ENCODE measurements around the gene GLRX. TPM values are rescaled to one million over a fixed set of nuclear protein-coding genes. Genes with fewer than 3 reads are reported as not detected.

The GLRX gene
- polyA plus RNA-seq, 1 of the 3 experiments (the other 2 are of a cell fraction) = 40.0 TPM

DNA sequence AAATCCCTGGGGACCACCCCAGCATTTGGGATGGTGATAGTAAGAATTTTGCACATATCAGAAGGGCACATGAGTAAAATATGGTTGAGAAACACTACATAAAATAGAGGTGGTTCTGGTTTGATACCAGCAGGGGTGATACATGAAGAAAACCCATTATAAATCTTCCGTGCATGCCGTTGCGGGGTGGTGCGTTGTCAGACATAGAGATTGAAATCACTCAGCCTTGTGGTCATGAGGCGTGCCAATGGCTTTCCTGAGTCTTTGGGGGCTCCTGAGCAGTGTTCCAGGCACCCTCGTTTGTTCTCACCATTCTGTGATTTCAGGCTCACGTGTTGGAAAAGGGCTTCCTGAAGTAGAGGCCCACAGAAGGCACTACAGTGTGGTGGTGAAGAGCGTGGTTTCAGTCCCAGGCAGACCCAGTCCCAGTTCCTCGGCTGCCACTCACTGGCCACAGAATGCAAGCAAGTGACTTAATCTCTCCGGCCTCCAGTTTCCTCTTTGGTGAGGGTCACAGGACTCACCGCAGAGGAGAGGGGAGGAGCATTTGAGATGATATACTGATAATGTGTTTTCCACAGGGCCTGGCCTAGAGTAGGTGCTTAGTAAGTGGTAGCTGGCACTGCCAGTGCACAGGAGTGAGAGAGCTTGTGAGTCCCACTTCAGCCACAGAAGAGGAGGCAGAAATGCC lies 20.5 kb upstream of the GLRX start (continued):
- no peak for TF ChIP-seq CTCF (IDR thresholded peaks at IDR 0.05)
- TF ChIP-seq JUND (IDR thresholded peaks at IDR 0.05) = no peak

GRCh38 chr5:95841914-95842812 lies 19.6 kb upstream of the GLRX start:
- H3K27ac ChIP-seq (ENCODE audit: low read depth in 2 of 2, low read length in 1 of 2) = no peak overlapping the region
- H3K27me3 ChIP-seq (ENCODE audit: insufficient read depth) = no peaks in the 10 kb centered on the region
- no peaks in the 10 kb centered on the region for H3F3A ChIP-seq (replicated peaks; ENCODE audit: insufficient read depth)
- H3K4me3 ChIP-seq (ENCODE audit: low read depth in 2 of 2, low read length in 1 of 2) = no peak overlapping the region
- H3K9me3 ChIP-seq = no peaks in the 10 kb centered on the region
- ChIA-PET POLR2A (no interaction called here), CTCF (interaction anchor here (1.0 to 12.2 kb wide), 5 partner anchors 57 to 198 kb away, joined by 4 to 139 read pairs (median 11); partner anchors contain the start of gene RFESD)
- H4K20me1 ChIP-seq (ENCODE audit: insufficient read depth) = no peaks in the 10 kb centered on the region
- WGBS (ENCODE audit: low lambda C conversion rate) = 86% methylated on average over 8 of the region's 8 CpGs
- H3K4me1 ChIP-seq (ENCODE audit: control insufficient read depth in 1 of 2, insufficient read depth in 2 of 2, low read depth in 1 of 2, low read length in 1 of 2) = peaks cover 0 to 3% of the 10 kb centered on the region in 2 experiments; a peak in 2 of 4 replicates
- no peak overlapping the region for H3K4me2 ChIP-seq
- no peaks in the 10 kb centered on the region for H3K9me2 ChIP-seq
- H3K36me3 ChIP-seq (replicated peaks in 1 of 2; ENCODE audit: control insufficient read depth in 1 of 2, insufficient read depth in 2 of 2, low read length in 1 of 2) = no peaks in the 10 kb centered on the region
- no peak overlapping the region for H2AFZ ChIP-seq (ENCODE audit: low read depth)
- no peak for TF ChIP-seq TCF12 (IDR thresholded peaks at IDR 0.05)
- no peak for TF ChIP-seq TAF1 (IDR thresholded peaks at IDR 0.05; ENCODE audit: borderline replicate concordance, low read depth, low read length)
- no peak for TF ChIP-seq MXI1 (IDR thresholded peaks at IDR 0.05; ENCODE audit: low read depth, low read length)
- no peaks in the 10 kb centered on the region for H3K79me2 ChIP-seq (ENCODE audit: insufficient read depth)
- no peak for DNase-seq
- H3K9ac ChIP-seq = no peak overlapping the region

DNA sequence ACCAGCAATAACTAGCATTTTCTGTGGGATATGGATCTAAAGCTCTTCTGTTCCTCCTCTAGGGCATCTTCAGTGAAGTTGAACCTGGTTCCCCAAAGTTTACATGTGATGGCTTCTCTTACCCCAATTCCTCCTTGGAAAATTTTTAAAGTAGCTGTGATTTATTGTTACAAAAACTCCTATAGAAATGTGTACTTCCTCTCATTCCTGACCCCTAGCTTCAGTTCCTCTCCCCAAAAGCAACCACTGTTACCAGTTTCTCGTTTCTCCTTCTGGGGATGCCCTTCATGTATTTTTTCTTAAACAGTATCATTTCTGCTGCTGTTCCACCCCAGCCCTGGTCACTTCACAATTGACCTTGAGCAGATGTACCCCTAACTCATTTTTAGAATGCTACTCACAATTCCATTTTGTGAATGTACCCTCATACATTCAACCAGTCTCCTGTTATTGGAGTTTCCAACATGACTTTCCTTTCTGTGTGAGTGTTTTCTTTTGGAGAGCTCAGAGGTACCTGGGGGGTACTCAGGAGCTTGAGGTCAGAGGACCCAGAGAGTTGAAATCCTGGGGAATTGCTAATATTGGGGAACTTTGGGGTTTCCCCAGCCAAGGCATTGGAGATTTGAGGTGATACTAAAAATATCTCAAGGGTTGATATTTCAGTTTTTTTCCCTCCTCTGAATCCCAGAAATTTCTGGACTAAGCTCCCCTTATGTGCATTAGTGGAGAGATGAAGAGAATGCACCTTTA lies 18.6 kb upstream of the GLRX start:
- H3K27me3 ChIP-seq (ENCODE audit: insufficient read depth) = no peaks in the 10 kb centered on the region
- no peaks in the 10 kb centered on the region for H4K20me1 ChIP-seq (ENCODE audit: insufficient read depth)
- H3K9ac ChIP-seq = no peak overlapping the region
- ChIA-PET POLR2A (no interaction called here), CTCF (interaction anchor here (0.9 to 12.2 kb wide), 6 partner anchors 12 to 197 kb away, joined by 3 to 139 read pairs (median 6); partner anchors contain the start of gene RFESD)
- no peaks in the 10 kb centered on the region for H3K9me3 ChIP-seq
- no peak overlapping the region for H2AFZ ChIP-seq (ENCODE audit: low read depth)
- no peak overlapping the region for H3K4me3 ChIP-seq (ENCODE audit: low read depth in 2 of 2, low read length in 1 of 2)
- no peak overlapping the region for H3K4me2 ChIP-seq
- H3K27ac ChIP-seq (ENCODE audit: low read depth in 2 of 2, low read length in 1 of 2) = no peak overlapping the region
- no peaks in the 10 kb centered on the region for H3K9me2 ChIP-seq
- DNase-seq = no peak
- no peaks in the 10 kb centered on the region for H3F3A ChIP-seq (replicated peaks; ENCODE audit: insufficient read depth)
- H3K36me3 ChIP-seq (replicated peaks in 1 of 2; ENCODE audit: control insufficient read depth in 1 of 2, insufficient read depth in 2 of 2, low read length in 1 of 2) = no peaks in the 10 kb centered on the region
- peaks cover 0 to 5% of the 10 kb centered on the region in 2 experiments; a peak in 1 of 4 replicates for H3K4me1 ChIP-seq (ENCODE audit: control insufficient read depth in 1 of 2, insufficient read depth in 2 of 2, low read depth in 1 of 2, low read length in 1 of 2)
- 64% methylated on average over 1 of the region's 1 CpG for WGBS (ENCODE audit: low lambda C conversion rate)
- no peaks in the 10 kb centered on the region for H3K79me2 ChIP-seq (ENCODE audit: insufficient read depth)
- TF ChIP-seq IRF3 (IDR thresholded peaks at IDR 0.05; ENCODE audit: low read depth, low read length) (no peak), JUND (IDR thresholded peaks at IDR 0.05) (no peak), POLR2AphosphoS5 (IDR thresholded peaks at IDR 0.05; ENCODE audit: low read depth, low read length) (no peak), RCOR1 (IDR thresholded peaks at IDR 0.05; ENCODE audit: low read length) (no peak), TEAD4 (IDR thresholded peaks at IDR 0.05; ENCODE audit: borderline replicate concordance, insufficient read depth) (no peak), REST (IDR thresholded peaks at IDR 0.05; ENCODE audit: low read depth, low read length) (no peak), RXRA (IDR thresholded peaks at IDR 0.05; ENCODE audit: borderline replicate concordance, low read depth) (no peak), FOSL2 (IDR thresholded peaks at IDR 0.05; ENCODE audit: borderline replicate concordance, low read depth) (no peak), SMC3 (IDR thresholded peaks at IDR 0.05; ENCODE audit: low read depth, low read length) (no peak), TCF12 (IDR thresholded peaks at IDR 0.05) (no peak)

All from SK-N-SH (cell line).